Activated naive CD4-positive, alpha-beta T cell treated with anti-CD3 and anti-CD28 coated beads, Interleukin-2, amount 50 U/mL, for 16 hours (primary cell): Measurements from ENCODE around the gene BCAS1.

ENCODE experiments used
- DNase-seq: peaks from one replicate; pipeline ENCODE4 v3.0.0-alpha.2; 2020

The BCAS1 gene

DNA sequence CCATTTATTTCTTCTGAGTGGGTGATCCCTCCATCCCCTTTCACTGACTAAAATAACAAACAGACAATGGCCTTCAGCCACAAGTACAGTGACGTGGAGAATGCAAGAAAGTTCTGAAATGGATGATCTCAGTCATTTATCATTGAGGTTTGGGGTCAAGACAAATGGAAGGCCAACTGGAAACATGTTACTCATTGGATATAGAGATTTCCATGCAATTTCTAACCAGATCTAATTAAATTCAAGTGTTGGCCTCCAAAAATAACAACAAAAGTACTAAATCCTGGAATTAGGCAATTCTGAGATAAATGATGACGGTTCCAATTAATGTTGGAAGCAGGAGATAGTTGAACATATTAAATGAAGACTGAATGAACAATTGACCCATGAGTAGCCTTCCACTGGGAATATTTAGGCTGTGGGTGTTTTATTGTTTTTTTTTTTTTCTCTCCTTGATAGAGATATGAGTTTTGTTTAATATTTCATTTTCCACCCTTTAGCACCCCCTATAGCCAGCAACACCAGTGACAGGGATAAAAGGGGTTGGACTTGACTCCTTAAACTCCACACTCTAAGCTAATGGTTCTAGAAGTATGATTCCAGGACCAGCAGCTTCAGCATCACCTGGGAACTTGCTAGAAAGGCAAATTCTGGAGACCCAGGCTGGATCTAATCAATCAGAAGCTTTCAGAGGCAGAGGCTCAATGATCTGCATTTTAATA, 112.8 kb downstream of the BCAS1 start:
- no peak for DNase-seq

DNA sequence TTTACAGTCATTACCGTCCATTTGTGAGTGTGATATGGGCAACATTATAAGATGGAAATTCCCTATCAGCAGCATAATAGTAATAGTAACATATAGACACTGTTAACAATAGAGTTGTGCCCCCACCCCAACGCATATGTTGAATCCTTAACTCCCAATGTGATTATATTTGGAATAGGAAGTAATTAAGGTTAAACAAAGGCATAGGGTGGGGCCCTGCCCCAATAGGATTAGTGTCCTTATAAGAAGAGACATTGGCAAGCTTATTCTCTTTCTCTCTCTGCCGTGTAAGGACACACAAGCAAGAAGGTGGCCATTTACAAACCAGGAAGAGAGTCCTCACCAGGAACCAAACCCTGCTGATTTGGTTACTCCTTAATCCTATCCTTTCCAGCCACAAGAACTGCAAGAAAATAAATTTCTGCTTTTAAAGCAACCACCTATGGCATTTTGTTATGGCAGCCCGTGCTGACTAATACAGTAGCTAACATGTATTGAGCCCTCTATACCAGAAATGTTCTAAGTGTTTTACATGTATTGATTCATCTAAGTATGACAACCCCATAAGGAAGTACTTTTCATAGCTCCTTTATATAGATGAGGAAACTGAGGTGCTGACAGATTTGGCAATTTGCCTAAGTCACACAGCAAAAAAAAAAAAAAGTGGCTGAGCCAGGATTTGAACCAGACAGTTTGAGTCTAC, 114.2 kb downstream of the BCAS1 start:
- DNase-seq, result no peak

DNA sequence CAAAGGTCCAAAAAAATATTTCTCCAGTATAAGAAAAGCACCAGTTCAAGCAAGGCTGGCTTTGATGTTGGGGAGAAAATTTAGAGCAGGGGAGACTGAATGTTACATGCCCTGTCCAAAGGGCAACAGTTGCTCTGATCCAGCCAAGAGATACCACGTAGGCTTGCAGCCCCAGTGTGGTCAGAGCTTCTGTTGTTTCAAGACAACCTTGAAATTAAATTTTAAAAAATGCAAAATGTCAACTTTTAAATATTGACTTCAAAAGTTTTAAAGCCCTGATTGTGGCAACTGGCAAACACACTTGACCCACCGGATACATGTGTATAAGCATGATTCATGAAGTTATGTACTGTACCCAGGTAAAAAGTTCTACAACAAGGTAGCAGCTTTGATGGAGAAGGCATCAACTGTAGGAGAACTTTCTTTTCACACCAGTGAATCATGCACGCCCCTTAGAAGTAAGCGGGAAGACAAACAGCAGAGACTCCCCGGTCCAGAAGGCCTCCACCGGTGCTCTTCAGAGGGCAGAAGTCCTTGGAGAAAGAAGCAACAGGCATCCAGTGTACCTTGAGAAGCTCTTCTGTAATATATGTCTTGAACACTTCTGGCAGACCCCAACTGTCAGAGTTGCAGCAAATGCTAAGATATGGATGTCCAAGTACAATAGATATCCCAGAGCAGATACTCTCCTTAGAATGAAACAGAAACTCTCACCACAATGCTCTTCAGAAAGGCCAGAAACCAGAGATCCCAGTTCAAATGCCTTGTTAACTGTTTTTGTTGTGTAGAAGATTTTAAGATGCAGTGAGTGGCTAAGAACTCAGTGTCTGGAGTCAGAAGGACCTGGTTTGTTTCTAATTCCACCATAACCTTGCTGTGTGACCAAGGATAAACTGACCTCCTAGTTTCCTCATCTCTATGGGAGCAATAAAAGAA, 115.4 kb downstream of the BCAS1 start:
- no peak for DNase-seq

DNA sequence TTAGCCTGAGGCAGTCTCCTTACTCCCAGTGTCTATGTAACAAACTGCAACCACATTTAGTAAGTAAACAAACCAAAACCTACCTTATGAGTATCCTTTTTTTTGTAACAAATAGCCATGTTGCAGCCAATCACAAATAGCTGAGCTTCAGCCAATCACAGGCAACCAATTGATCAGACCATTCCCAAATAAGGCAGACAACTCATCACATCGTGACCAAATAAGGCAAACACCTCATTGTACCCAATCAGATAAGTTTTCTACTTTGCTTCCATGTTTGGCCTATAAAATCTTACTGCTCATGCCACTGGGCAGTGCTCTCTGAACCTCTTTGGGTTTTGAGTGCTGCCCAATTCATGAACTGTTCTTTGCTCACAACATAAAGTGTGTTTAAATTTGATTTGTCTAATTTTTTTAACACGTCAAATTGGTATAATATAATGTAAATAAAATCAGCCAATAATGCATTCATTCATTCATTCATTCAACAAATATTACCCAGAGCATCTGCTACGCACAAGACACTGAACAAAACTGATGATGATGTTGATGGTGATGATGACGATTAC, 117.8 kb downstream of the BCAS1 start:
- no peak for DNase-seq

DNA sequence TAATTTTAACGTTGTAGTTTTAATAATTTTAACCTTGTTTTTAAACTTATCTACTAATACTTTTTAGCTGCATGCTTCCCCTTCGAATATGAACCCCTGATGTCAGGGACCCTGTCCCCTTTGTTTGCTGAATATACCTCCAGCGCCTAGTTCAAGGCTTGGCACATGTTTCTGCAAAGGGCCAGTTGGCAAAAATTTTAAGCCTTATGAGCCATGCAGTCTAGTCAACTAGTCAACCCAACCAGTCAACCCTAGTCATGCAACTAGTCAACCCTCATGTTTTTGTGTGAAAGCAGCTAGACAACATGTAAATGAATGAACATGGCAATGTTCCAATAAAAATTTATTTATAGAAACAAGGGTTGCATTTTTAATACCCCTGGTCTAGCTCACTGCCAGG, 119.8 kb downstream of the BCAS1 start:
- DNase-seq, result no peak

DNA sequence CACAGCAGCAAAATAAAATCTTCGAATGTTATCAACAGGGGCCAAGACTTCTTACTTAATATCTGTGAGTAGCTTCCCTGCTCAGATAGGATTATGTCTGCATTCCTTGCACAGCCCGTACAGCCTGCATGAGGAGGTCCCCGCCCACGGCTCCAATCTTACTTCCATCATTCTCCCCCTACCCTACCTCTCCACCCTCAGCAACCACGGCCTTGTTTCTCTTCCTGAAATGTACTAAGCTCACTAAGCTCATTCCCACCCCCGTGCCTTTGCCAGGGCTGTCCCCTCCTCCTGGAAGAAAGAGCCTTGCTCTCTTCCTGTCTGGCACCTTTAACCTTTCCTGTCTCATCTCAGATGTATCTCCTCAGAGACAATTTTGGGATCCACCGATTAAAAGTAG, 120.4 kb downstream of the BCAS1 start:
- no peak for DNase-seq

DNA sequence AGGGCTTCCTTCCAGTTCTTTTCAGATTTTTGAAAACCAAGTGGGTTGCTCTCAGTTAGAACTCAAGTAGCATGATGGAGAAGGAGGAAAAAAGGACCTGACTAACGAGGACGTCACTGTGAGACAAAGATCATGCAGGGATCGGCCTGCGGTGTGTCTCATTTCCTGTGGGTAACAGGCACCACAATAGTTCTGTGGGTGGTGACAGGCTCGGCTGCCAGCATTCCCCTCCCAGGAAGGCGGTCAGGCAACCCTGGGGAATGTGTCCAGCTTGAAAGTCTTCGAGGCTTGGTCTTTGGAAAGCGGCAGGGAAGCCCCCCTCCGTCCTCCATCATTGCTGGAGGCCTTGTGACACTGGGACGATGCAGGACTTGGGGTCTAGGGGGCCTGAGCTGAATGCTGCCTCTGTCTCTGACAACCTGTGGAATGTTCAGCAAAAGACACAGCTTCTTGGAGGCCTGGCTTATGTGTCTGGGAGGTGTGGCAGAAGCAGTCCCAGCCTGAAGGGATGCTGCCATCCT, 121.0 kb downstream of the BCAS1 start:
- DNase-seq, result peak; percentile 65

DNA sequence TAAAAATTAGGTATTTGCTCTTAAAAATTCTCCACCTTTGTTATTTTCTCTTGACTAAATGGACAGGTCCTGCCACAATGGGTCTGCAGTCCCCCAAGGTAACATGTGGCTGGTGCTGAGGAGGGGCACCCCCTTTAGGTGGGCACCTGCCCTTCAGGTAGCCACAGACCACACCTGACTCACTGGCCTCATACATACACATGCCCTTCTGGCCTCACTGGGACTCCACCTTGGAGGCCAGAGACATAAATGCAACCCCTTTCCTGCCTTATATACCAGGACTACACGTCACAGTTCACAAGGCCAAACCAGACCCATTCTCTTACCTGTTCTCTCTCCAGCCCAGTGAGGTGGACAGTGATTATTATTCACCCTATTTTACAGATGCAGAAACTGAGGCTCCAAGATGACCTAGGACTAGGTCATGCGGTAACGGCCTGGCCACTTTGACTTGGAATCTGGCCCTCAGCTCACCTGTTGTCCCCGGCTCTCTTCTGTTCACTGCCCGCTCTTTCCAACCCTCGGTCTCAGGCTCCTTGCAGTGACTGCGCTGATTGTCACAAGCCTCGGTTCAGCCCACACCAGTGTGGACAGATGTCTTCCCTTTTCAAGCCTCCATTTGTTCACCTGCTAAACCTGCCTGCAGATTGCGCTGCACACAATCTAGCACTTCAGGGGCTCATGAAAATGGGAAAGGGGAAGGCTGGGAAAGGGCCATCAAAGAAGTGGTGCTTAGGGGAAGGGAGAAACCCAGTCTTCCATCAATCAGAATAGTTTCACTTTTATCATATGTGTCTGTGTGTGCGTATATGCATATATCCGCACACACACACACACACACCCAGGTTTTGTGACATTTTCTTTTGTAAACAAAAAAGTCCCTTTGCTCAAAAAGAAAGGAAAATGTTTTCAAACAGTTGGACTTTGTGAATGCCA, 121.7 kb downstream of the BCAS1 start:
- DNase-seq, result no peak

DNA sequence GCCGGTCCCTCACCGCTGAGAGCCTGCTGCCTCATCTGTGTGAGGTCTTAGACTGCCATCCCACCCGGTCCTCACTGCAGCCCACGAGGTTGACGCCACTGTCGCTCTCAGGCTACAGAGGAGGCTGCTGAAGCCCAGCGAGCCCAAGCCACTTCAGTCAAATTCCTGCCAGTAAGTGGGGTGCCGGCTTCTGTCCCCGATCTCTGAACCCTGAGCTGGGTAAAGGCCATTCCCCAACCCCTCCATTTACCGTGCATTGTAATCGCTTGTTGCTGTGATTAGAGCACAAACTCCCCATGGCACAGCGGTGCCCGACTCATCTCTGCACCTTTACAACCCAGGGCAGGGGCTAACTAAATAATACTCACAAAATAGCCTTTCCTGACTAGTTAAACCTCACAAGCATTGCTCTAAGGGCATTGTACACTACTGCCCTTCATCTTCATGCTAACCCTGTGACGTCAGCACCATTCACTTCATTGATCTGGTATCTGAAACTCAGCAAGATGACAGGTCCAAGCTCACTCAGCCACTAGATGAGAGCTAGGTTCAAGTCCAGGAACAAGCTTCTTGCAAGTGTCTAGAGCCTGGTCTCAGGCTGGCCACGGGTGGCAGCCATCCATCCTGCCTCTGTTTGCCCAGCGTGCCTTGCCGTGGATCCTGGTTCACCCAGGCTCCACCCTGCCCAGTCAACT, 122.7 kb downstream of the BCAS1 start:
- DNase-seq, result no peak

DNA sequence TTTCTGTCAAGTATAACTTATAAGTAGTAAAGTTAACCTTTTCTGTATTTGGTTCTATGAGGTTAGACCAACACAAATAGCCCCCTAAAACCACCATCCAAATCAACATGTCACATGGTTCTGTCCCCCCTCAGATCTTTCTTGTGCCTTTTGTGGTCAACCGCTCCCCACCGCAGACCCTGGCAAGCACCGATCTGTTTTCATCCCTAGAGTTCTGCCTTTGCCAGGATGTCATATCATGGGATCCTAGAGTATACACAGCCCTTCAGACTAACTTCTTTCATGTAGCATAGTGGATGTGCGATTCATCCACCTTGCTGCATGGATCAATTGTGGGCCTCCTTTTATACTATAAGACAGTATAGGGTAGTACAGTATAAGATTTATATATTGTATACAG, 124.3 kb downstream of the BCAS1 start:
- no peak for DNase-seq

DNA sequence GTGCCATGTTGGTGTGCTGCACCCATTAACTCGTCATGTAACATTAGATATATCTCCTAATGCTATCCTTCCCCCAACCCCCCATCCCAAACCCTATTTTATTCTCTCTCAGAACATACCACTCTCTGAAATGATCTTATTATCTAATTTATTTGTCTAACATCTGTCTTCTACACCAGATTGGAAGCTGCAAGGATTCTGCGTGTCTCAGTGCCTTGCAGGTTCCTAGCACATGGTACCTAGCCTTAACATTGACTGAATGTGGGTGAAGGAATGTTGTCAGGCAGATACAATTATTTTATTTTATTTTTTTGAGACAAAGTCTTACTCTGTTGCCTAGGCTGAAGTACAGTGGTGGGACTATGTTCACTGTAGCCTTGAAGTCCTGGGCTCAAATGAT, 124.9 kb downstream of the BCAS1 start:
- no peak for DNase-seq

DNA sequence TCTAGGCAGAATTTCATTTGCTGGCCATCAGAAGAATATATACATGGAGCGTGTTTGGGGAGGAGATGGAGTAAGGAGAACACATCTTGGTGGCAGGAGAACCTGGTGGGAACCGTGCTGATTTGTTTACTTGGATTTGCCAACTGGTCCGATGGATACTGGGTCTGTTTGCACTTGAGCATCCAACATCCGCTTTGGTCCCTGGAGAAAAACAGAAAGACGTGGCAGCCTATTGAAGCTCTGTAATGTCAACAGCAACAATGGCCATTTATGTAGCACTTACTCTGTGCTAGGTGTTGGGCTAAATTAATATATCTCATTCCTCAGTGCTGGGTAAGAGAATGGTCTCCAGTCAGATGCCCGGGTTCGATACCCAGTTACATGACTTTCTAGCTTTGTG, 125.6 kb downstream of the BCAS1 start:
- DNase-seq, result no peak

DNA sequence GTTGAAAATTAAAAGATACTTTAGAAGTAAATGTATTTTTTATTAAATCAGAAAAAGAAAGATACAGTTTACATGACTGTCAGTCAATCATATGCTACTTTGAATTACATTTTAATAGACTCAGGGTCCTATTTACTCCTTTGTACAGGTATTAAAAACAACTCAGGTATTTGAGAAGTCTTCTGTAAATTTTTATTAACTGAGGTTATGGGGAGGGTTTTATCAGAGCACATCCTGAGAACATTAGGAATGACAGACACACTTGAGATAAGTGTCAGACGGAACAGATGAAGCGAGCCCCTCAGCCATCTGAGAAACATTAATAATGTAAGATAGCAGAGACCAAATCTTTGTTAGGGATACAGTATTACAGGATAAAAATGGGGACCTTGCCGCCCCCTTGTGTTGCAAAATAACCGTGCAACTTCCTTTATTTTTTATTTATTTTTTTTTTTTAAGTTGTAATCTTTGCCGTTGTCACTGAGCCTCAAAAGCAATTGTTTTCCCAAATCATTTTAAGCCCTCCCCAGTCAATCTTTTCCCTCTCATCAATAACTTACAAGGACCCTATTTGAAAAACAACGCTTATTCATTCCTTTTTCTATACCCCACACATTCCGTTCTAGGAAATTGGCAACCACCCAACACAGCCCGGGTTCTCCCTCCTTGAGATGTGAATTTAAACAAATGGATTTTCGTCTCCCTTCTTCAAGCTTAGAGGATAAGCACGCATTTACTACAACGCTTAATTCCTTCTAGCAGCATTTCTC, 126.7 kb downstream of the BCAS1 start:
- peak; percentile 20 for DNase-seq

DNA sequence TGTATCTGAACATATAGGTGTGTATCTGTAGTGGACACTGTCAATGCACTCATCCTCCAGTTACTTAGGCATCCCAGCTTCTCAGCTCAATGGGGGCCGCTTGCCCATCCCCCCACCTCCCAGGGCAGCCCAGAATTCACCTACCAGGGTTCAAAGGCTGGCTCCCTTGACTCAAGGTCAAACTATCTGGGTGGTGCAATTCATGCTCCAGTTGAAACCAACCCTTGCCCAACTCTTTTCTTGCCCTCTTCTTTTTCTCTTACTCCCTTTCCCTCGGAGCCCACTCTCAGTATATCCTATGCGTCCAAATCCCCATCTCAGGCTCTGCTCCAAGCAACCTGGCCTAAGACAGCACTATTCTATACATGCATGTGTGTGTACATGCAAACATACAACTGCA, 127.4 kb downstream of the BCAS1 start:
- DNase-seq, result no peak

DNA sequence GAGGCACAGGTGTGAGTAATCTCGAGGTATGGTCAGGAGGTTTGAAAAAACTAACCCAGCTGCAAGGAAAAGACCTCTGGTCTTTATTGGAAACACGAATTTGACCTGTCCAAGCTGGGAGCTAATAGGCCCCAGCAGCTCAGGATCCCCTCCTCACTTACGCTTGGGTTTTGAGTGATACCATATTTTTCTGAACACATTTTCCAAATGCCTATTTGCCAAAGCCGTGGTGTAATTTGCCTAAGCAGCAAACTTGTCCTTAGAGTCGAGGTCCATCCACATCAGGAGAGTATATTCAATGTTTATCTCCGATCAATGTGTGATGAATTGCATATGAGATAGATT, 128.0 kb downstream of the BCAS1 start:
- no peak for DNase-seq

DNA sequence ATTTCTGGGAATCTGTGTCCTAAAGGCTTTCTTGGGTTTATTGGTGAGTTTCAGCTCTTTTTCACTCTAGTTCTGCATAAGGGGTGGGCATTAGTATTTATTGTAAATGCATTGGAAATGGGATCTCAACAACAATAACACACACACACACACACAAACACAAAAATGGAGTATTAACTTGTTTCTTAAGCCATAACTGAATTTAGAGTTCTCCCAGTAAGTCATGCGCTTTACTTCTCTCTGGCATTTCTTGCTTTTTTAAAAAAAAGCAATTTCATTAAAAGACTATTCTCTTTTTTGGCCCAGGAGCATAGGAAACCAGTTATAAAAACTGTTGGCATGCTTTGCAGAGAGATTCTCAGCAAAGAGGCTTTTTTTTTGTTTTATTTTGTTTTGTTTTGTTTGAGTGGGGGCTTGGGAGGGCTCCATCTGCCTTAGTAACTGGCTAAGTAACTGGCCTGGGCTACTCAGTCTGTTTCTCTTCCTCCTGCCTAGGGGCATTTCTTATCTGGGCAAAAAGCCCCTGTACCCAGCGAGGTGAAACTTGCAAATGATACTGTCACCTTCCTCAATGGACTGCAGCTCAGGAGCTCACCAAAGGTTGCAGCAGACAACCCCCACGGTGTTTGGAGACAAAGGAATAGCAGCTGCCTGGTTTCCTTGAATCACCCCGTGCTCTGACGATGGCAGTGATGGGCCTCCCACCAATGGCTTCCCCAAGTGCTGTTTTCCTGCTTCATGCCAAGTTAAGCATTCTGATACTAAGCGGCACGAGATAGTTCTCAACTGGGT, 128.5 kb downstream of the BCAS1 start:
- DNase-seq, result no peak

DNA sequence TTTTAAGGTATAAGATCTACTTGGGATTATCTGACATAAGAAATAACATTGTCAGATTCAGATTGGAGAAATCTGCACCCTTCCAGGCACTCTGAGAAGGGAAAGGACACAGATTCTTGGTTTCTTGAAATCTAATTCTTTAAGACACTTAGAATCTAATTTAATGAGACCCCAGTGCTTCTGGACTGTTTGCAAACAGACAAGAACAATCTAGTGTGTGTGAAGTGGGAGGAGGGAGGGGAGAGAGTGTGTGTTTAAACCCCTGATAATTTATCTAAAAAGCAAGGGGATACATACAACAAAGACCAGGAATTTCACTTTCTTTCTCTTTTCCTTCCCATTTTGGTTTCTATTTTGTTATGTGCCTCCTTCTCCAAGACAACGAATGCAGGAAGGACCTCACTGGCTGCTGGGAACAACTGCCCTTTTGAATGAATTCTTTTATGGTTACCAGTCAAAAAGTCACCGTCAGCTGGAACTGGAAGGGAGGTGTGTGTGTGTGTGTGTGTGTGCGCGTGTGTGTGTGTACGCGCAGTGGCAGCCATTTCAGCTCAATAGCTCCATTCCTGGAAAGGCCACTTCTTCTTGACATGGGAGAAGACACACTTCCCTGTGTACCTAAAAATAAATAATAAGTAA, 129.4 kb downstream of the BCAS1 start:
- DNase-seq, result no peak

DNA sequence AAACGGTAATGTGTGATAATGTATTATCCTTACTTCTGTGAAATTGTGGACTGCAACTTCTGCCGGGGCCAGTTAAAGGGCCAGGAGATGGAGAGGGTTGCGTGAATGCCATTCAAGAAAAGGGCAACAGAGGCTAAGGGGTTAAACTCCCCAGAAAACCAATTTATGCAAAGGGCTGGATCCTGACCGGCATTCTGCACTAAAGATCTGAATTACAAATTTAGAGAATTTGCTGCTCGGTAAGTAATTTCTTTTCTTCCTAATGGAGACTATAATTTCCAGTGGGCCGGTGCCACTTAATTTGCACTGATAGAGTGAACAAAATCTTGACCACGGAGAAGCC, 130.1 kb downstream of the BCAS1 start:
- no peak for DNase-seq
